K562 (cell line): ENCODE results near the gene NUP62. TPM values are rescaled to one million over a fixed set of nuclear protein-coding genes. Genes with fewer than 3 reads are reported as not detected.

Source experiments
- KAT8 ChIP-seq: fragments of 450-650 bp; IDR thresholded peaks from 2 replicates; pipeline ENCODE4 v1.6.1; 2016; ENCODE audit warnings: low read depth, mild to moderate bottlenecking
- KLF13 ChIP-seq: fragments of 450-650 bp; IDR thresholded peaks from 2 replicates; pipeline ENCODE4 v1.6.1; 2016; ENCODE audit warnings: missing genetic modification characterization, low read depth, mild to moderate bottlenecking, missing compliant biosample characterization, moderate library complexity, borderline replicate concordance
- POLR2AphosphoS5 ChIP-seq: IDR thresholded peaks from 2 replicates; pipeline ENCODE4 v1.6.1; 2011; ENCODE audit warnings: mild to moderate bottlenecking, low read depth, low read length, moderate library complexity; ENCODE audit not compliant: control insufficient read depth, insufficient read depth
- RBM15 ChIP-seq: fragments of 200-400 bp; formaldehyde crosslinking; IDR thresholded peaks from 2 replicates; pipeline ENCODE4 v1.6.1; 2018; ENCODE audit warnings: mild to moderate bottlenecking, low read length, moderate library complexity; ENCODE audit not compliant: insufficient read depth
- polyA plus RNA-seq, 8 experiments: library from polyadenylated mRNA; depleted of rRNA in 4 of 8; stranded (reverse) in 5 of 8; unstranded in 3 of 8; fragments of >200 nt; fragmentation: Nextera tagmentation in 2 of 8; fragmentation: Illumina TruSeq in 1 of 8; extraction: Ambion mirVana in 2 of 8; extraction: Trizol in 1 of 8; gene quantifications; 2 replicates each; pipeline versions ENCODE4 v1.2.1 to v1.2.3, GENCODE V29; 2011 to 2014; ENCODE audit warnings: inconsistent platforms in 1 of 8, missing spikeins in 1 of 8
- total RNA-seq, 7 experiments: library from RNA; depleted of rRNA in 6 of 7; stranded (reverse); fragments of >200 nt in 6 of 7; fragmentation: Illumina TruSeq in 2 of 7; extraction: Trizol in 2 of 7; gene quantifications; 2 replicates each; pipeline versions ENCODE4 v1.2.1 to v1.2.3, GENCODE V29; 2011 to 2021; ENCODE audit warnings: low replicate concordance in 1 of 7
- TF ChIP-seq, protein P1 (sequence below): IDR thresholded peaks from 2 replicates; pipeline ENCODE4 v1.6.1; 2011; ENCODE audit not compliant: insufficient read length; ENCODE audit errors: extremely low read depth
- TF ChIP-seq, protein P2 (sequence below): fragments of 250-450 bp; sonication (Bioruptor Pico); IDR thresholded peaks from 2 replicates; pipeline ENCODE4 v1.4.0; 2020; ENCODE audit warnings: mild to moderate bottlenecking, moderate library complexity
- TF ChIP-seq, protein P3 (sequence below): fragments of 250-450 bp; sonication (Bioruptor Pico); IDR thresholded peaks from 2 replicates; pipeline ENCODE4 v1.4.0; 2020
- TF ChIP-seq, protein P4 (sequence below), 2 experiments: fragments of 450-650 bp; IDR thresholded peaks; 2 replicates each; pipeline ENCODE4 v1.6.1; 2016; ENCODE audit warnings: mild to moderate bottlenecking in 2 of 2, borderline replicate concordance in 1 of 2, low read depth in 1 of 2, moderate library complexity in 1 of 2
- TF ChIP-seq, protein P5 (sequence below): fragments of 200-800 bp; sonication (Bioruptor generic); IDR thresholded peaks from 2 replicates; pipeline ENCODE4 v1.6.1; 2017; ENCODE audit warnings: missing genetic modification characterization, missing compliant biosample characterization

NUP62 gene
- total and polyA plus RNA-seq, 9 of the 15 experiments (the other 6 are each of a cell fraction or from before 2014, with no cell fraction given) = 16.9 to 109 (median 66.0) TPM

DNA sequence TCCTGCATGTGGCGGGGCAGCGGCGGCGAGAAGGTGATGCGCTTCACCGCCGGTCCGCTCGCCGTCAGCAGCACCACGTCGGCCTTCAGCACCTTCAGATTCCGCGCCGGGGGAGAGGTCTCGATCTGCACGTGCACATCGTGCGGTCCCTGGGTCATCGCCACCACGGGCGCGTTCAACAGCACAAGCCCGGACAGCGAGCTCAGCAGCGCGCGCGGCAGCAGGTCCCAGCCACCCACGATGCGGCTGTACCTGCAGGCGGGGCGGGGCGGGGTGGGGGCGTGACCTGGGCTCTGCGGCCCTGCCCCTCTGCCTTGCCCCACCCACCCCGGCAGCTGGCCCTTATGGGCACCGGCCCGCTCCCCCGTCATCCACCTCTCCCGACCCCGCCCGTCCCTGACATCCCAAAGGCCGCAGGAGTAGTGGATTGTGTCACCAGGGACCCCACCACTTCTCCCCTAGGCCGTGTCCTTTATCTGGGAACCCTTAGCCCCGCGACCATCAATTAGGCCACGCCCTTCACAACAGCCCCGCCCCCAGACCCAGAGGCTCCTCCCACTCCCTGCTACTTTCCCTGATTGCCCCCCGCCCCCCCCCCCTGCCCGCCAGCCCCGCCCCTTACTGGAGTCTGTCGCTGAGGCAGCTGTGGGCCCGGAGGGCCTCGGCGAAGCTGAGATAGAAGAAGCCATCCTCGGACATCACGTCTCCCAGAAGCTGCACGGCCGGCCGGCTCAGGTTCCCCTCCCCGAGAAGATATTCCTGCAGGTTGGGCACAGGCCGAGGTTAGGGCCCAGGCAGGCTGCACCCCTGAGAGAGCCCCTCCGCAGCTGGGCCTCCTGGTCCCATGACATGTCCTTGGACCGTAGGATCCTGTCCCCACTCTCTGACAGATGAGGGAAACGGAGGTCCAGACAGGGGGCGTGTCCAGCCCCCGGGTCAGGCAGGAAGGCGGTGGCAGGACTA, 38.7 kb downstream of the NUP62 start (continued):
- TF ChIP-seq, protein P1, sequence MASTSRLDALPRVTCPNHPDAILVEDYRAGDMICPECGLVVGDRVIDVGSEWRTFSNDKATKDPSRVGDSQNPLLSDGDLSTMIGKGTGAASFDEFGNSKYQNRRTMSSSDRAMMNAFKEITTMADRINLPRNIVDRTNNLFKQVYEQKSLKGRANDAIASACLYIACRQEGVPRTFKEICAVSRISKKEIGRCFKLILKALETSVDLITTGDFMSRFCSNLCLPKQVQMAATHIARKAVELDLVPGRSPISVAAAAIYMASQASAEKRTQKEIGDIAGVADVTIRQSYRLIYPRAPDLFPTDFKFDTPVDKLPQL = no peak
- TF ChIP-seq, protein P2, sequence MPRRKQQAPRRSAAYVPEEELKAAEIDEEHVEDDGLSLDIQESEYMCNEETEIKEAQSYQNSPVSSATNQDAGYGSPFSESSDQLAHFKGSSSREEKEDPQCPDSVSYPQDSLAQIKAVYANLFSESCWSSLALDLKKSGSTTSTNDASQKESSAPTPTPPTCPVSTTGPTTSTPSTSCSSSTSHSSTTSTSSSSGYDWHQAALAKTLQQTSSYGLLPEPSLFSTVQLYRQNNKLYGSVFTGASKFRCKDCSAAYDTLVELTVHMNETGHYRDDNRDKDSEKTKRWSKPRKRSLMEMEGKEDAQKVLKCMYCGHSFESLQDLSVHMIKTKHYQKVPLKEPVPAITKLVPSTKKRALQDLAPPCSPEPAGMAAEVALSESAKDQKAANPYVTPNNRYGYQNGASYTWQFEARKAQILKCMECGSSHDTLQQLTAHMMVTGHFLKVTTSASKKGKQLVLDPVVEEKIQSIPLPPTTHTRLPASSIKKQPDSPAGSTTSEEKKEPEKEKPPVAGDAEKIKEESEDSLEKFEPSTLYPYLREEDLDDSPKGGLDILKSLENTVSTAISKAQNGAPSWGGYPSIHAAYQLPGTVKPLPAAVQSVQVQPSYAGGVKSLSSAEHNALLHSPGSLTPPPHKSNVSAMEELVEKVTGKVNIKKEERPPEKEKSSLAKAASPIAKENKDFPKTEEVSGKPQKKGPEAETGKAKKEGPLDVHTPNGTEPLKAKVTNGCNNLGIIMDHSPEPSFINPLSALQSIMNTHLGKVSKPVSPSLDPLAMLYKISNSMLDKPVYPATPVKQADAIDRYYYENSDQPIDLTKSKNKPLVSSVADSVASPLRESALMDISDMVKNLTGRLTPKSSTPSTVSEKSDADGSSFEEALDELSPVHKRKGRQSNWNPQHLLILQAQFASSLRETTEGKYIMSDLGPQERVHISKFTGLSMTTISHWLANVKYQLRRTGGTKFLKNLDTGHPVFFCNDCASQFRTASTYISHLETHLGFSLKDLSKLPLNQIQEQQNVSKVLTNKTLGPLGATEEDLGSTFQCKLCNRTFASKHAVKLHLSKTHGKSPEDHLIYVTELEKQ (CRISPR knock-in tag) = no peak
- TF ChIP-seq, protein P3, sequence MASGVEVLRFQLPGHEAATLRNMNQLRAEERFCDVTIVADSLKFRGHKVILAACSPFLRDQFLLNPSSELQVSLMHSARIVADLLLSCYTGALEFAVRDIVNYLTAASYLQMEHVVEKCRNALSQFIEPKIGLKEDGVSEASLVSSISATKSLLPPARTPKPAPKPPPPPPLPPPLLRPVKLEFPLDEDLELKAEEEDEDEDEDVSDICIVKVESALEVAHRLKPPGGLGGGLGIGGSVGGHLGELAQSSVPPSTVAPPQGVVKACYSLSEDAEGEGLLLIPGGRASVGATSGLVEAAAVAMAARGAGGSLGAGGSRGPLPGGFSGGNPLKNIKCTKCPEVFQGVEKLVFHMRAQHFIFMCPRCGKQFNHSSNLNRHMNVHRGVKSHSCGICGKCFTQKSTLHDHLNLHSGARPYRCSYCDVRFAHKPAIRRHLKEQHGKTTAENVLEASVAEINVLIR (CRISPR knock-in tag) = no peak
- TF ChIP-seq POLR2AphosphoS5 (no peak), KAT8 (no peak), RBM15 (no peak), KLF13 (tag) (0 out of 2 replicates have a peak, but pooled peaks have one; percentile 26)
- TF ChIP-seq, protein P4, sequence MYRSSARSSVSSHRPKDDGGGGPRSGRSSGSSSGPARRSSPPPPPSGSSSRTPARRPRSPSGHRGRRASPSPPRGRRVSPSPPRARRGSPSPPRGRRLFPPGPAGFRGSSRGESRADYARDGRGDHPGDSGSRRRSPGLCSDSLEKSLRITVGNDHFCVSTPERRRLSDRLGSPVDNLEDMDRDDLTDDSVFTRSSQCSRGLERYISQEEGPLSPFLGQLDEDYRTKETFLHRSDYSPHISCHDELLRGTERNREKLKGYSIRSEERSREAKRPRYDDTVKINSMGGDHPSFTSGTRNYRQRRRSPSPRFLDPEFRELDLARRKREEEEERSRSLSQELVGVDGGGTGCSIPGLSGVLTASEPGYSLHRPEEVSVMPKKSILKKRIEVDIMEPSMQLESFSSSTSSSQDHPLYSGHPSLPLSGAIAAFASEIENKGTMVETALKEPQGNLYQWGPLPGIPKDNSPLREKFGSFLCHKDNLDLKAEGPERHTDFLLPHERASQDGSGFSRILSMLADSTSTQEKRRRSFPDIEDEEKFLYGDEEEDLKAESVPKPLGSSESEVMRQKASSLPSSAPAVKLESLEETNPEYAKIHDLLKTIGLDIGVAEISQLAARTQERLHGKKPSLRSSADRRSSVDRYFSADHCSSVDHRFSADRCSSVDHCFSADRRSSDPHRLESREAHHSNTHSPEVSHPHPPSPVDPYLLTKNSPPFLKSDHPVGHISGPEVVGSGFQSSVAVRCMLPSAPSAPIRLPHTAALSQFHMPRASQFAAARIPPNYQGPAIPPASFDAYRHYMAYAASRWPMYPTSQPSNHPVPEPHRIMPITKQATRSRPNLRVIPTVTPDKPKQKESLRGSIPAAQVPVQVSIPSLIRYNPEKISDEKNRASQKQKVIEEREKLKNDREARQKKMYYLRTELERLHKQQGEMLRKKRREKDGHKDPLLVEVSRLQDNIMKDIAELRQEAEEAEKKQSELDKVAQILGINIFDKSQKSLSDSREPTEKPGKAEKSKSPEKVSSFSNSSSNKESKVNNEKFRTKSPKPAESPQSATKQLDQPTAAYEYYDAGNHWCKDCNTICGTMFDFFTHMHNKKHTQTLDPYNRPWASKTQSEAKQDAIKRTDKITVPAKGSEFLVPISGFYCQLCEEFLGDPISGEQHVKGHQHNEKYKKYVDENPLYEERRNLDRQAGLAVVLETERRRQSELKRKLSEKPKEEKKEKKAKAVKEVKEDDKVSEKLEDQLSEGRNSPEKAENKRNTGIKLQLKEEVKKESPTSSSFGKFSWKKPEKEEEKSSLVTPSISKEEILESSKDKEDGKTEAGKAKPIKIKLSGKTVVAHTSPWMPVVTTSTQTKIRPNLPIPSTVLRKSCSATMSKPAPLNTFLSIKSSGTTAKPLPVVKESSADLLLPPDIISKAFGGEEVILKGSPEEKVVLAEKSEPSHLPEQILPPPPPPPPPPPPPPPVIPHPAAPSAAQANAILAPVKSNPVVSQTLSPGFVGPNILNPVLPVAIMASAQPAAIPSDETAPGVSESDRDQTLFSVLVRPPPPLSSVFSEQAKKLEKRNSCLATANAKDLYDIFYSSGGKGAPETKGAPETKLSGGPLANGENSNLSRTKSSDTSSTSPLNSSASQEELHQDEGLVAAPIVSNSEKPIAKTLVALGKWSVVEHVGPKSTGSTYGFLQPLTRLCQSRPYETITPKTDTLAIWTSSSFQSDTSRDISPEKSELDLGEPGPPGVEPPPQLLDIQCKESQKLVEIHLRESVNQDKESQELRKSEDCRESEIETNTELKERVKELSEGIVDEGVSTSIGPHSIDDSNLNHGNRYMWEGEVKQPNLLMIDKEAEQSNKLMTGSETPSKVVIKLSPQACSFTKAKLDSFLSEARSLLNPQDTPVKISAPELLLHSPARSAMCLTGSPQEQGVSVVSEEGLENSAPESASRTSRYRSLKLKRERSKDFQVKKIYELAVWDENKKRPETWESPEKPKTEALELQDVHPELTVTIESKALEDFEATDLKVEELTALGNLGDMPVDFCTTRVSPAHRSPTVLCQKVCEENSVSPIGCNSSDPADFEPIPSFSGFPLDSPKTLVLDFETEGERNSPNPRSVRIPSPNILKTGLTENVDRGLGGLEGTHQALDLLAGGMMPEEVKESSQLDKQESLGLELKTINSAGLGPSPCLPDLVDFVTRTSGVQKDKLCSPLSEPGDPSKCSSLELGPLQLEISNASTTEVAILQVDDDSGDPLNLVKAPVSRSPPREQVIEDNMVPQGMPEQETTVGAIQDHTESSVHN (IDR thresholded peaks at IDR 0.05; ENCODE audit: borderline replicate concordance in 1 of 2, low read depth in 1 of 2) = no peak
- TF ChIP-seq, protein P5, sequence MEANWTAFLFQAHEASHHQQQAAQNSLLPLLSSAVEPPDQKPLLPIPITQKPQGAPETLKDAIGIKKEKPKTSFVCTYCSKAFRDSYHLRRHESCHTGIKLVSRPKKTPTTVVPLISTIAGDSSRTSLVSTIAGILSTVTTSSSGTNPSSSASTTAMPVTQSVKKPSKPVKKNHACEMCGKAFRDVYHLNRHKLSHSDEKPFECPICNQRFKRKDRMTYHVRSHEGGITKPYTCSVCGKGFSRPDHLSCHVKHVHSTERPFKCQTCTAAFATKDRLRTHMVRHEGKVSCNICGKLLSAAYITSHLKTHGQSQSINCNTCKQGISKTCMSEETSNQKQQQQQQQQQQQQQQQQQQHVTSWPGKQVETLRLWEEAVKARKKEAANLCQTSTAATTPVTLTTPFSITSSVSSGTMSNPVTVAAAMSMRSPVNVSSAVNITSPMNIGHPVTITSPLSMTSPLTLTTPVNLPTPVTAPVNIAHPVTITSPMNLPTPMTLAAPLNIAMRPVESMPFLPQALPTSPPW (CRISPR knock-in tag) = peak; percentile 96
